DMS153 (cell line): ENCODE measurements around the gene FBXW12.
"Not testable (repeated sequence)": the region's sequence is repeated elsewhere in the genome, so short reads cannot be mapped to it uniquely, and the experiment has no call there.

Experiments used
- DNase-seq: peaks from one replicate; lab custom pipeline; 2025; lab: John Stamatoyannopoulos, UW

Gene FBXW12, protein sequence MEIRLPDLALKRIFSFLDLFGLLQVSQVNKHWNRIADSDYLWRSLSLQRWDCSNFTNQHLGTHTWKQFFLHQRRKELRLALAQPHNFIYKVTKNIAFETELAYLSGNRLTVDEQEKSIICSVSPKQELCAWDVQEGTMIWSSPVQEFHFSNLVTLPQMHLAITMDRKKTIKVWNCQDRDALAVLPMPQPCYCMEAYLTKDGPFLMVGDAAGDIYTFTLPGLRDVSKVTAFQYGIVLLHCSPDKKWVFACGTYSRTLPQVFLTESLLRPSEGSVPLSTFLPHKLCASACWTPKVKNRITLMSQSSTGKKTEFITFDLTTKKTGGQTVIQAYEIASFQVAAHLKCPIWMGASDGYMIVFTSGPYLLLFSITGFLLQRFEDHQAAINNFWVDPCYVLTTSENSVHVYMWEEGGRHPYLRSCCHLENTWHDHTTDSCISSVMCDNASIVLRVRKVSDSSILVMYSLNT

DNA sequence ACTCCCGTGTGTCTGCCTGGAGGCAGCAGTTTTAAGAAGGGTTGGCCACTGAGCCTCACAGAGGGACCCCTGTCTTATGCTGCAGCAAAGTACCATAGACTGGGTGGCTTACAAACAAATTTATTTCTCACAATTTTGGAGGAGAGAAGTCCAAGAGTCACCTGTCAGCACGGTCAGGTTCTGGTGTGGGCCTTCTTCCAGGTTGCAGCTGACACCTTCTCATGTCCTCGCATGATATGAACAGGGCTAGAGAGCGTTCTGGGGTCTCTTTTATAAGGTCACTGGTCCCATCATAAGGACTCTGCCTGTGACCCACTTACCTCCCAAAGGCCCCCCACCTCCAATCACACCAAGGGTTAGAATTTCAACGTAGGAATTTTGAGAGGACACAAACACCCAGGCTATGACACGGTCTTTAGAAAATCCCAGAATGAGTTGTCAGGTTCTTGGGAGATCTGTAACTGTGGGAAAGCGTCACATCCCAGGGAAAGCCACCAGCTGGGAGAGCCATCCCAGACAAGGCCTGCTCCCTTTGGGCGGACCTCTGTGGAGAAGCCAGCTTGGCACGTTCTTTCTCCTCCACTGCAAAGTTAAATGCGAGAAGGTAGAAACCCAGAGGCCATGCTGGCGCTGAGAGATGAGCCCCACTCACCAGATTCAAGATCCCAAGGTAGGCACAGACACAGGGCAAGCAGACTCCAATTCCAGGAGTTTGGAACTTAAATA, at the start of gene FBXW12:
TSS of gene FBXW12 (plus strand) at position 569 of the 726 bp plus-strand sequence. CDS start 549 bp downstream, outside the sequence.
- no peak for DNase-seq

DNA sequence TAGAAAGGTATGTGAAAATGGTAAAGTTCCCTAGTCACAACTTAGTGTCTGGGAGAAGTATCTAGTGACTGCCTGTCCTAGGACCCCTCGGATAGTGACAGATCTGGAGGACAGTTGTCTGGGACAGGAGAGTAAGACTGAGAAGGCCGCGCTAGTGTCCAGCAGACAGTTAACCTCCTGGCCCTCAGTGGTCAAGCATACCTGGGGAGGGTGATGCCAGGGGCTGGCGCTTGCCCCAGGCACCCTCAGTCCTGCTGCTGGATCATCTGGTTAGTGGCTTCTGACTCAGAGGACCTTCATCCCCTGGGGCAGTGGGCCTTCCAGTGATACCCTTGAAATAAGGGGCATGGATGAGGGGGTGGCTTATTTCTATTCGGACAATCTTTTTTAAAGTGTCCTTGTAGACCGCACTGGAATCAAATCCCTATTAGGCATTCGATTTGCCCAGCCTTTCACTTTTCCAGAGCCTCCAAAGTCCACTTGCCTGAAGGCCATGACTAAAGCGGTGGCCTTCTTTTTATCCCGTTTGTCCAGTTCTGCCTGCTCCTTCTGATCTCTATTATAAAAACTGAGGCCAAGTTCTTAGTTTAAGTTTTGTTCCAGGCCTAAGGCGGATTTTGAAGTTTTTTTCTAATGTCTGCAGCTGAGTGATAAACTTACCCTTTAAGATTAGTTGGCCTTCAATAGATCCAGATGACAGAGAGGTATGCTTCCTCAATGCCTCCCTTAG, 40.1 kb upstream of the FBXW12 start:
- not testable (repeated sequence) for DNase-seq

DNA sequence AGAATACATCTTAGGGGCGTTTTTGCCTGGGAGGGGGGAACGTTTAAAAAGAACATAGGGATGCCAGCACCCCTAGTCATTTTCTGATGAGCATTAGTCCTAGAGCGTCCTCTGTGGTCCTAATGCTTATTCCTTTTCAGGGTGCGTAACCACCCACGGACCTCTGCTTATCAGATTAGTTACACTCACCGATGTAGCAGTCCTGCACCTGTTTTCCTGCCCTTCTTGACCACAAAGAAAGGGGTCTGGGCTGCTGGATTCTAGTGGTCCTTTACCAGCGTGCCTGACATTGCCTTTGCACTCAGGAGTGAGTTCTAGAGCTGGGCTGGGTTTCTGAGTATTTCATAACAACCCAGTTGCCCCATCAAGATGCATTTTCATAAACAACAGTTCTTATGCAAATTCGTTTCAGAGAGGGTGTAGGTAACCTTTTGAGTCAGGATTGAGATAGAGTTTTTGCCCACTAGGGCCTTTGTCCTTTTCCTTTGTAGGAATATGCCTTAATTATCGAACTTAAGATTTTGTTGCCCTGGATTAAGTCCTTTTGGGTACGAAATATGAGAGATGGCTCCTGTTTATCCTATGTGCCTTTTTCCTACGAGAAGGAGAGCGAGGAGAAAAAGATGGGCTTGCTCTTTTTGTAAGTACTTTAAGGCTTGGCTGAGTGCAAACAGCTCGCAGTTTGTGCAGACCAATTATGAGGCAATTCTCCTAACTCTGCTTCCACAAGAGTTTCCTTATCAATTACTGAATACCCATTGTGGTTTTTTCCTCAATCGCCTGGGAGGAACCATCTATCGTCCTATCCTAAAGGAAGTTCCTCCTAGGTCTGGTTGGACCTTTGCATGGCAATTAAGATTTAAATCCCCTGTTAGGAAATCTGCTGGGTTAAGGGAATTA, 38.4 kb upstream of the FBXW12 start, which contains the start of gene SPINK8:
TSS of gene SPINK8 (minus strand) at position 316 of the 900 bp plus-strand sequence. CDS start 5,320 bp downstream, outside the sequence.
- DNase-seq: not testable (repeated sequence)

DNA sequence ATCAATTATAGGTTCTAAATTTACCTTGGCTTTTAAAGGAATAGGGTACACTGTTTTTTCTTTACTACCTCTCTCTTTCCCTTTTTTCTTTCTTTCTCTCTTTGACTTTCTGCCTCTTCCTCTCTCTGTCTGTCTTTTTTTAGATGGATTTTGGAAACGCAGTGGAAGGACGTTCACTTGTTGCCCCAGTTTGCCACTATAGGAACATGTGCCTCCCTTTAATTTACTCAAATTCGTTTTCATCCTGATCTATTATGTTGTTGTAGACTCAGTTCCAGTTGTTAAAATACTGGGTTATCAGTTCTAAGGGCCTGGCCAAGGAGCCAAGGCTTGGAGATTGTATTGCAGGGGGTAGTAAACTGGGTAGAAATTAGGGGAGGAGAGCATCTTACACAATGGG, 37.4 kb upstream of the FBXW12 start:
- no peak for DNase-seq

DNA sequence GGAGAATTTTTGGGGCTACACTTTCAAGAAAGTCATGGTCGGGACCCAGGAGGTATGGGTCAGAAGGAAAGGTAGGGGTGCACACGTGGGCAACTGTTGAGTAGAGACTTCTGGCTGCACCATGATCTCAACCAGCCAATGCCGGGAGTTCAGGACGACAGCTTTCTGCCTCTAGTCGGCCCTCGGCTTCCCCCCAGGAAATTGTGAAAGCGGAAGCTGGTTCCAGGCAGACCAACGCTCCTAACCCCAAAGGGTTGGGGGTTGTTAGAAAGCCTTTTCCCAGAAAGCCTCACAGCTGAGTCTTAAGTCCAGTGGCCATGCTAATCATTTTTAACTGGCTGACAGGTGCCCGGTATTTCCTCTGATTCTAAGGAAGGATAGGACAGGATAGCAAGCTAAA, 36.7 kb upstream of the FBXW12 start:
- DNase-seq: not testable (repeated sequence)

DNA sequence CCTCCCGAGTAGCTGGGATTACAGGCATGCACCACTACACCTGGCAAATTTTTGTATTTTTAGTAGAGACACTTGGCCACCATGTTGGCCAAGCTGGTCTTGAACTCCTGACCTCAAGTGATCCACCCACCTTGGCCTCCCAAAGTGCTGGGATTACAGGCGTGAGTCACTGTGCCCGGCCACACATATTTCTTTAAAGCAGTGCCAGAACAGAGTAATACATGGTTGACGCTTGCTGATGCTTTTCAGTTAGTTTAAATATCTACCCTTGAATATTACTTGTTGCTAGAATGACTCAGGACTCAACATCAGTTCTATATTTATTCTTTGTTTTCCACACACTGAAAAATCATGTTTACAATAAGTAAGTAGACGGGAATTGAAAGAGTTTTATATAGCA, 34.5 kb upstream of the FBXW12 start:
- DNase-seq: not testable (repeated sequence)

DNA sequence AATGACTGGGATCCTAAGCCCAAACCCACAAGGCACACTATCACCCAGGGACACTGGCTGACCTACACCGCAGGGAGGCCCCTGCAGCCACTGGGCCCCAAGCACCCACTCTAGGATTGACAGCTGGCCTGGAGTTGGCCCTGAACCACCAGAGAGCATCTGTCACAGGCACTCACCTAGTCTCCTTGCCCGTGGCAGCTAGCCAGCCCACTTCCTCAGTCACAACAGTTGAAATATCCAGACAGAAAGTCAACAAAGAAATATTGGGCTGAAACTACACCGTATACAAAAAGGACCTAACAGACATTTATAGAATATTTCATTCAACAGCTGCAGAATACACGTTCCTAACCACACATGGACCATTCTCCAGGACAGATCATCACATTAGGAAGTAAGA, 33.4 kb upstream of the FBXW12 start:
- DNase-seq: no peak

DNA sequence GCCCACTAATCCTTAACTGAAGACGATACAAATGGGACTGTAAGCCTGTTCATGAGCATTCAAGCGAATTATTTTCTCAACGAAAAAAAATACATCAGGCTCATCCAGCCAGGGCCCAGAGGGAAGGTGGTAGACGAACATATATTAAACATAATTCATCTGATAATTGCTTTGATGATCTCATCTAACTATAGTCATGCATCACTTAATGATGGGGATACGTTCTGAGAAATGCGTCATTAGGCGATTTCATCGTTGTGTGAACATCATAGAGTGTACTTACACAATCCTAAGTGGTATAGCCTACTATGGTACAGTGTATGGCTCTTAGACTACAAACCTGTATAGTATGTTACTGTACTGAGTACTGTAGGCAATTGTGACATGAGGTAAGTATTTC, 28.6 kb upstream of the FBXW12 start:
- DNase-seq: no peak

DNA sequence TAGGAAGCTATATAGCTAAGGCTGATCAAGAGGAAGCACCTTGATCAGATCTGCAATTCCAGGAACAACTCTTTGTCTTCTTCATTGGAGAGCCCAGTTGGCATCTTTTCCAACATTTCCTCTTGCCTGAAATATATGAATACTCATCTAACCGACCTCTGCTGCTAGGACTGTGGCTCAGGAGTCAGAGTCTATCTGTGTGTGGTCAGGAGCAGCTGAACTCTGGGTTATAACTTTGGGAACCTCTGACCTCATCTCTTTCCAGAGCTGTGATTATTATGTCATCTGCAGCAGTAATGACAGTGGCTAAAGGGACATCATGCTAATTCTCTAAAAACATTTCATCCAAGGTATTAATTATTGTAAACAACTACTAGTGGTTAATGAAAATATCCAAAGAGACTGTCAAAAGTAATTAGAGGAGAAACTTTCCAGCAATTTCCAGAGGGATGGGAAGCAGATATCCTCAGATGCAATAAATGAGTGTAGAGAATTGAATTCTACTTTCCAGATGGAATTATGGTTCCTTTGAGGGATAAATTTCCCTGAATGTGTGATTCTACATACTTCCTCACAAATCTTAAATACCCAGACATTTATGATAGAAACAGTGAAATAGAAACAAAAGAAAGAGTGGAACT, 27.0 kb upstream of the FBXW12 start:
- DNase-seq: no peak

DNA sequence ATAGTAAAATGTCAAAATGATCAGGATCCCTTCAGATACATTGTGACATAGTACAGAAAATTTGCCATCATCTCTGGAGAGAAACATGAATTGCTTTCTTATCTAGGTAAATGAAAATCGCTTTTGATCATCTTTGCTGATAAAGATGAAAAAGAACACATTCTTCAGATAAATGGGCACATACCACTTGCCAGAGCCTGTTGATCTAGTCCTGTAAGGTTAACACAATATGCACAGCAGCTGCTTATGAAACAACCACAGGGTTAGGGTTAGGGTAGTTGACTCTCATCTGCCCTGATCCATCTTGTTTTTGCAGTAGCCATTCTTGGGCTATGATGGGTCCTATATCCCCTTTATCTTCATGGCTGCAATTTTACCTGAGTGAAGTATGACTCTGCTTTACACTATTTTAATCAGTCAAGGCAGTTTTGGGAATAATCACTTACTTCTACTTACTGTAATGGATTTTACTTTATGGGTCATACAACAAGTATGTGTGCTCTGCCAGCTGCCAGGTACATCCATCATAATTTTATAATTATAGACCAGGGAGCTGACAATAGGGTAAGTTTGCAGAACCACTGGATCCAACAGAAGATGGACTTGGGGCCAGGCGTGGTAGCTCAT, 26.0 kb upstream of the FBXW12 start:
- no peak for DNase-seq

DNA sequence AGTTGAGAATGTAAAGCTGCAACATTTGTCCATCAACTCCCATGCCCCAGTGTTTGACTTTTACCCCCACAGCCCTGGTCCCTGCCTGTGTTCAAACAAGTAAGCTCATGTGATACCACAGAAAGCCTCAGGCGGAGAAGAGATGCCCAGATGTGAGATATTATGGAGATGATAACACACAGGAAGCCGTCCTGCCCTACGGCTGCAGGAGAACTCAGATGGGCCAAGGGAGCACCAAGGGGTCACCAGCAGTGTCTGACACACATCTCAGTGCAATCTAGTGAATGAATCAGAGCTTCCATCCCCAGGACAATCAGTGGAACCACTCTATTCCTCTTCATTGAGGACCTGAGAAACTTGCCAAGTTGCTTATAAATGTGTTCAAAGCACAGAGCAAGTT, 24.5 kb upstream of the FBXW12 start:
- DNase-seq: no peak

DNA sequence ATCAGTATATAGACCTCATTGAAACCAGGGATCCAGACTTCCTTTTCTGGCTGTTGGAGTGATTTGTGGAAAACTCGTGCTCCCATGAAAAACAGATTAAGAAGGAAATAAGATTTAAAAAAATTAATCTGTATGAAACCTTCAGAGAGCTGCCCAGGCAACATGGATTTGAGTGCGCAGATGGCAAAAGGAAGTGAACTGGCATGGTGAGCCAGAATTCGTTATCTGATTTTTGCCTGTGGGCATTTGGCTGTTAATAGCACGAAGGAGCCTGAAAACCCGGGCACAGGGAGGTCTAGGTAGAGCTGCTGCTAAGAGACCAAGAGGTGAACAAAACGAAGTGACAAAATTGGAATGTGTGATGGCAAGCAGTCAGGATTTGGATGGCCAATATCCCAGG, 19.5 kb upstream of the FBXW12 start:
- DNase-seq: no peak

DNA sequence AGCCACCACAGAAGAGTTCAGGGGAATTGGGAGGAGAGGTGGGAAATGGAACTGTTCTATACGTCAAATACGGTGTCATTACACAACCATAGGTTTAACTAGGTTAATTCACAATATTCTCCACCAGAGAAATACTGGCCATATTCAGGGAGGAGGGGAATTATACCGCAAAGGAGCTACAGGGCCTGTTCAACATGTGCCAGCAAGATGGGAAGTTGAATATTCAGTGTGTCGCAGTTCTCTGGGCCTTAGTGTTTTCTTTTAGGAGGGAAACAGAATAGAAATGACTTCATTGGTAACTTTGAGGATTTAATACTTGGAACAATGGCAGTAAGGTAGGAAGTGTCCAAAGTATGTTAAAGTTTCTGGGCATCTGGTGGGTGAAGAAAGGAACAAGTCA, 18.0 kb upstream of the FBXW12 start:
- DNase-seq: no peak

DNA sequence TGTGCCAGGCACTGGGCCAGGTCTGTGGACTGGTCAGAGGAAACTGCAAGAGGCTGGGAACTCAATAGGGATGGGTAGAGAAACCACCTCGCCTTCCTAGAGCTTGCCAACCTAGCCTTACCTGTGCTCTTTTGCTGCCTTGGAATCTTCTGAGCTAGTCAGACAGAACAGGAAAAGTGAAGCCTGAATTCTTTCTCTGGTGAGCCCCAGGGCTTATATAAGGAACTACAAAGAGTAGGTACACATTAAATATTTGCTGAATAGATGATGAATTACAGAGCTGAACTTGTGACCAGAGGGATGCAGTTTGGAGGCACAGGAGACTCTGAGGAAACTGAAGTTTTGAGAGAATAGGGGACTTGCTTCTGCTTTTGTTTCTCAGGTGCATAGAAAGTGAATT, 15.6 kb upstream of the FBXW12 start:
- no peak for DNase-seq

DNA sequence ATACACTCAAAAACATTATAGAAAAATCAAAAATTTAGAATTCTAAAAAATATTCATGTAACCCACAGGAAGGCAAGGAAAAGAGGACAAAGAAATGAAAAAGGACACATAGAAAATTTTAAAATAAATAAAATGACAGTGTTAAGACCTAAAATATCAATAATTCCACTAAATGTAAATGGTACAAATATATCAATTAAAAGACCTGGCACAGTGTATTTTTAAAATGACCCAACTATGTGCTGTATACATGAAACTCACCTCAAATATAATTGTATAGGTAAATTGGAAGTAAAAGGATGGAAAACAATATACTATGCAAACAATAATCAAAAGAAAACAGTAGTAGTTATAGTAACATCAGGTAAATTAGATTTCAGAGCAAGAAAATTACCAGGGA, 10.1 kb upstream of the FBXW12 start:
- DNase-seq: no peak

DNA sequence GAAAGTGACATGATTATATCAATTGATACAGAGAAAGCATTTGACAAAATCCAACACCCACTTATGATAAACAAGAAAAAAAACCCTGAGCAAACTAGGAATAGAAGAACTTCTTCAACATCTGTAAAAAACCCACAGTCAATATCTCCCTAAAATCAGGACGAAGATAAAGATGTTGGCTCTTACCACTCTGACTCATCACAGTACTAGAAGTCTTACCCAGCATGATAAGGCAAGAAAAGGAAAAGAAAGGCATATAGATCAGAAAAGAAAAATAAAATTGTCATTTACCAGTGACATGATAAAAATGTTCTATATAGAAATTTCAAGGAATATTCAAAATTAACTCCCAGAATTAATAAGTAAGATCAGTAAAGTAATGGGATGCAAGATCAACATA, 7.2 kb upstream of the FBXW12 start:
- no peak for DNase-seq

DNA sequence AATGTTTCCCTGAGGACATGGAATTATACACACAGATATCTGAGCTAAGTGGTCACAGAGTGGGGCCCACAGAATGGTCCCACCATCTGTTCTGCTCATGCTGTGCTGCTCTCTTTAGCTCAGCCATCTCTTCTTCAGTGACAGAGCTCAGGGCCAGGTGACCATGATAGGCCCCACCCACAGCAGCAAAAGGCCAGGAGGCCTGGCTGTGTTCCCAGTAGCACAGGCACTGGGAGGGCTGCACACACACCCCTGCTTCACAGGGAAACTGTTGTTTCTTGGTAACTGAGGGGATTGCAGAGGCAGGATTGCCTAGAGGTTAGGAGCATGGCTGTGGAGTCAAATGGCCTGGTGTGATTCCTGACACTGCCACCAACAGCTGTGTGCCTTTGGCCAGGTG, 4.8 kb upstream of the FBXW12 start:
- no peak for DNase-seq

DNA sequence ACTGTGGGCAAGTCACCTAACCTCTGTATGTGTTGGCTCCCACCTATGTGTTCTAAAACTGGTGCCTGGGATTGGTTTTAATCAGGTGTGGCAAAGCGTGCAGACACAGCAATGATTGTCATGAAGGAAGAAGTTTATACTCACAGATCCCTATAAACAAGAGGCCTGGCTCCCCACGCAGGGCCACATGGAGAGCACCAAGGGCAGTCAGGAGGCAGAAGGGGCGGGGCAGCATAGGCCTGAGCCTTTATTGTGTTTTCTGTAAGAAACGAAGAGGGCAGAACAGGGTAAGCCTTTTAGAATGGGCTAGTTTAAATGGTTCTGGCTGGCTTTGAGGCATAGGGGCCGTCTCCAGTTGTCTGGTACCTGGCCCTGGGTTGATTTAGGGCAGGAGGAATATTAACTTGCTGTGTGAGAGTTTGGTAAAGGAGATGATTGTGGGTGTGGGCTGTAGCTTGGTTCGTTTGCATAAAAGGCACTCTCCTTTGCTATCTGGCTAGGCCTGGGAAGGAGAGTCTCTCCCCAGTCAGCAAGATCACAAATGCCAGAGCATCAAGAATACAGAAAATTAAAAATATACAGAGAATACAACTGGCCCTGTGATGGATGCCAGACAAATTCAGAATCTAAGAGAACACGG, 2.2 kb upstream of the FBXW12 start:
- no peak for DNase-seq

DNA sequence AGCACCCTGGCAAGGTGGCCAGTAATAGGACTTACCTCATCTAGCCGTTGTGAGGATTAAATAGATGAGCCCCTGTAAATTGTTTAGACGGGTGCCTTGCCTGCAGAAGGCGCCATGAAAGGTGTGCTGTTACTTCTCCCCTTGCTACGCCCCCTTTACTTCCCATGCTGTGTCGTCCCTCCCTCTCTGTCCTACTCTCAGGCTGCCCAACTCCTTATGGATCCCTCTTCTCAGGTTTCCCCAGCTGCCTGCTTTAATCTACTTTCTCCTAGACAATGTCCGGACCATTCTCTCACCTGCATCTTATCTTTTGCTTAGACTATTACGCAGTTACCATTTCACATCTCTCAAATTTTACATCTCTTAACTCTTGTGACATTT, 1.7 kb upstream of the FBXW12 start:
- no peak for DNase-seq

DNA sequence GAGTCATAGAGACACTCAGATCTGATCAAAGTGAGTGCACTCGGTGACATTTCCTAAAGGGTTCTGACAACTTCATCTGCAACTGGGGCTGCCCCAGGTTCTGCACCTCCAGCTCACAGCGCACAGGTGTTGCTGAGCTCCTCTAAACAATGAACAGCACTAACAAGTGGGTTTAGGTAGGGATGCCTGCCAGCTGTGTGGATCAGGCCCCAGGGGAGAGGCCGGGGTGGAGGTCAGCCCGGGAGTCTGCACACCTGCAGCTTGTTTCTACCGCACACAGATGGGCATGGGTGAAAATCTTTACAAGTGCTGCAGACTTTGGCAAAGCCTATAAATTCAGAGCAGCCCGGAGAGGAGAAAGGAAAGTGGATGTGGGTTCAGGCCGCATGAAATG, 355 bp downstream of the FBXW12 start:
- DNase-seq: no peak
